ENCODE data around the gene MLH3.

The MLH3 gene

DNA sequence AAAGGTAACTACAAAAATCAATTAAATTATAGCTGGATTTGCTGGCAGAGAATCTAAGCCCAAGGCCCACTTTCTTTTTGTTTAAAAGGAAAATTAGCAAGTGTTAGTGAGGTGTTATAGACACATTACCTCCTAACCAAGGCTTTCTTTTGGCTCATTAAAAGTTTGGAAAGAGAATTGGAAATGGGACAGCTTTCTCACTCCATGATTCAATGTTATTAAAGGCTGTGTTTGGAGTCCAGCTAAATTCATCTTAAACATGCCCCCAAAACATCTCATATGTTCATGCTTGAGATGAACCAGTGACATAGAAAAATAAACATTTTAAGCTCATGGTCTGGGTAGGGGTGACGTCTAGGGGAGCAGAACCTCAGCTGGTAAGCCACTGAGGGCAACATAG, 82.5 kb downstream of the MLH3 start:
- DNase-seq (ENCODE audit: low read depth in 2 of 2, low spot score in 1 of 2) = no peak

DNA sequence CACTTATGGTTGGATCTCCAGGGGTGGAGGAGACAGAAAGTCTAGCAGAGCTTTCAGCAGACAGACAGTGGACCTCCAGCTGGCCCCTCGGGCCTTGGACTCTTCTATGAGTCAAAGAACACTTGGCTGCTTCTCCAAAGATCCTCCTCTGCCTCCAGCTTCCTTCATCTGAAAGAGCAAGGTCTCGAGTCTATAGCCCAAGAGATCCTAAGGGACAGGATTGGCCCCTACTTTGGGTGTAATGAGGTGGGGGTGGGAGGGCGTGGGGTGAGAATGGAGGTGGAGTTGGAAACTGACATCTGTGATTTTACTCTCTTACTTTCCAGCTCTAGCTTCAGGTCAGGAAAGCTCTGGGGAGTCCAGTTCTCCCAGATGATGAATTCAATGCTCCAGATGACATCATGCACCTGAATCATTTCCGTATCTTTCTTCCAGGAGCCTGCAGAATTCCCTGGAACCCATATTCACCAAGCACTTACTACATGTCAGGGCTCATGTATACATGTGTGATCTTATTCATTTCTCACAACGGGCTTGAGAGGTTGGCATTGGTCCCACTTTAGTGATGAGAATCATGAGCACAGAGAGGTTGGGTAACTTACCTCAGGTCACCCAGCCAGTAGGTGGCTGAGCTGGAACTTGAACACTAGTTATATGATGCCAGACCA, 85.6 kb downstream of the MLH3 start:
- no peak for DNase-seq (ENCODE audit: low read depth in 2 of 2, low spot score in 1 of 2)

DNA sequence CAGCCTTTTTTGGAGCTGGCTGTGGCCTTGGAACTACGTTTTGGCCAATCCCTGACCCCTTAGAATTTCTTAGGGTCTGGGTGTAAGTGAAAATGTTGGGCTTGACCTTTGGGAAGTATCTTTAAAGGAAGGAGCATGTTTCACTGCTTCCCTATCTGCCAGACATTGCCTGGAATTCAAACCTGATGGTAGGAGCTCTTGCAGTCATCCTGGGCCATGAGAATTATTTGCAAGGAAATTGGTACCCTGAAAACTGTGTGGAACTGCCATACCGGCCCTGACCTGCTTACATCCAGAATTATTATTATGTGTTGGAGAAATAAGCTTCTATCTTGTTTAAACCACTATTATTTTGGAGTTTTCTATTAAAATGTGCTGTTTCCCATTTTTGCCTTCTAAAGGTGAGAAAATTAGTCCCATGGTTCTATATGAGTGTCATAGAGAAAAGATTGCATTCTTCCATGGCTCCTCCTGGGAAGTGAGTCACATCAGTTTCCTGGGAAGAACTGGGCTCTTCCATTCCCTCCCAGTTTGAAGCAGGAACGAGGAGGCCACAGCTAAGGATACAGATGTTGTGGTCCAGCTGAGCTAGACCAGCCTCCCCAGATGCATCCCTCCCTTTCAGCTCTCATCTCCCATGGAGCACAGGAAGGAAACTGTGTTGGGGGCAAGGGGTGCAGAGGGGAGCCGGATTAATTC, 86.3 kb downstream of the MLH3 start:
- no peak for DNase-seq (ENCODE audit: low read depth in 2 of 2, low spot score in 1 of 2)

Measured in stimulated activated CD8-positive, alpha-beta memory T cell treated with anti-CD3 and anti-CD28 coated beads, Interleukin-4, amount 100 ng/mL, for 4 hours (primary cell).